Cardiac muscle cell (in vitro differentiated cells and primary cell): Measurements from ENCODE around the gene CISD3. TPM values are rescaled to one million over a fixed set of nuclear protein-coding genes. Genes with fewer than 3 reads are reported as not detected.

Experiments used
- DNase-seq, 2 donors: peaks; one replicate each; pipeline versions ENCODE4 v3.0.0 to v3.0.0-alpha.2; 2010 to 2017; ENCODE audit warnings: low read depth in 1 of 2, low spot score in 1 of 2
- H3K27ac ChIP-seq: fragments of 200-600 bp; sonication (generic); 2 replicates; pipeline ENCODE4 v1.5.1; 2016
- H3K27me3 ChIP-seq: fragments of 200-600 bp; sonication (generic); 2 replicates; pipeline ENCODE4 v1.6.0; 2016; ENCODE audit warnings: control low read depth
- H3K36me3 ChIP-seq: fragments of 200-600 bp; sonication (generic); 2 replicates; pipeline ENCODE4 v1.5.1; 2016; ENCODE audit warnings: control low read depth
- H3K4me1 ChIP-seq: fragments of 200-600 bp; sonication (generic); 2 replicates; pipeline ENCODE4 v1.8.1; 2017; ENCODE audit warnings: low read depth, mild to moderate bottlenecking, mixed run types
- H3K4me3 ChIP-seq: fragments of 200-600 bp; sonication (generic); 2 replicates; pipeline ENCODE4 v1.5.1; 2016; ENCODE audit warnings: mild to moderate bottlenecking
- H3K9me3 ChIP-seq: fragments of 200-600 bp; sonication (generic); 2 replicates; pipeline ENCODE4 v1.5.1; 2017; ENCODE audit warnings: low read depth, mild to moderate bottlenecking, control low read depth
- CTCF ChIP-seq: IDR thresholded peaks from 2 replicates; pipeline ENCODE4 v1.5.1; 2012; ENCODE audit warnings: low read depth, mild to moderate bottlenecking, low read length
- polyA plus RNA-seq: library from polyadenylated mRNA; unstranded; fragments of >200 nt; fragmentation: Nextera tagmentation; extraction: Ambion mirVana; gene quantifications from 2 replicates; pipeline ENCODE4 v1.2.1, GENCODE V29; 2016
- total RNA-seq: library from RNA; depleted of rRNA; stranded (reverse); fragments of >200 nt; gene quantifications from 2 replicates; pipeline ENCODE4 v1.2.3, GENCODE V29; 2016

Gene CISD3
- total and polyA plus RNA-seq, 2 experiments from 2014 or later: 4.9 to 29.7 TPM

- no peak for TF ChIP-seq CTCF
- no peaks in the 10 kb centered on the region for H3K9me3 ChIP-seq
- peaks cover 18% of the 10 kb centered on the region for H3K36me3 ChIP-seq
- no peak overlapping the region for H3K27ac ChIP-seq
- H3K27me3 ChIP-seq: no peaks in the 10 kb centered on the region
- peaks cover 10% of the 10 kb centered on the region for H3K4me1 ChIP-seq
- no peak for DNase-seq
- no peak overlapping the region for H3K4me3 ChIP-seq
Observed at GRCh38 chr17:38738007-38738662, 8.0 kb downstream of the CISD3 start.

GRCh38 chr17:38738686-38739085, 8.5 kb downstream of the CISD3 start:
- no peaks in the 10 kb centered on the region for H3K27me3 ChIP-seq
- no peak for TF ChIP-seq CTCF
- H3K4me1 ChIP-seq: peaks cover 10% of the 10 kb centered on the region
- H3K4me3 ChIP-seq: no peak overlapping the region
- H3K27ac ChIP-seq: no peak overlapping the region
- H3K9me3 ChIP-seq: no peaks in the 10 kb centered on the region
- no peak for DNase-seq
- peaks cover 18% of the 10 kb centered on the region for H3K36me3 ChIP-seq

- TF ChIP-seq CTCF: no peak
- DNase-seq: no peak
- Histone ChIP-seq H3K9me3 (no peaks in the 10 kb centered on the region), H3K36me3 (peaks cover 18% of the 10 kb centered on the region), H3K4me1 (peaks cover 10% of the 10 kb centered on the region), H3K27me3 (no peaks in the 10 kb centered on the region), H3K4me3 (no peak overlapping the region), H3K27ac (no peak overlapping the region)
Observed at GRCh38 chr17:38739305-38739704, 9.2 kb downstream of the CISD3 start.

- no peaks in the 10 kb centered on the region for H3K27me3 ChIP-seq
Observed at GRCh38 chr17:38740044-38740443, 9.9 kb downstream of the CISD3 start.

GRCh38 chr17:38740806-38741205, 10.7 kb downstream of the CISD3 start:
- no peaks in the 10 kb centered on the region for H3K9me3 ChIP-seq
- DNase-seq: no peak
- peaks cover 18% of the 10 kb centered on the region for H3K36me3 ChIP-seq
- no peak overlapping the region for H3K4me3 ChIP-seq
- H3K4me1 ChIP-seq: peaks cover 10% of the 10 kb centered on the region
- H3K27ac ChIP-seq: no peak overlapping the region
- TF ChIP-seq CTCF: no peak
- no peaks in the 10 kb centered on the region for H3K27me3 ChIP-seq

More at GRCh38 chr17:38740044-38740443, 9.9 kb downstream of the CISD3 start:
- no peak for TF ChIP-seq CTCF
- no peak for DNase-seq
- peaks cover 18% of the 10 kb centered on the region for H3K36me3 ChIP-seq
- H3K27ac ChIP-seq: no peak overlapping the region
- no peaks in the 10 kb centered on the region for H3K9me3 ChIP-seq
- H3K4me3 ChIP-seq: no peak overlapping the region
- peaks cover 10% of the 10 kb centered on the region for H3K4me1 ChIP-seq
